Measurements from ENCODE around the gene ZBTB7C. TPM values are rescaled to one million over a fixed set of nuclear protein-coding genes. Genes with fewer than 3 reads are reported as not detected.

ZBTB7C gene
- total RNA-seq, 3 donors from 2014 or later, result 0.05 to 0.29 TPM; not detected in 1

DNA sequence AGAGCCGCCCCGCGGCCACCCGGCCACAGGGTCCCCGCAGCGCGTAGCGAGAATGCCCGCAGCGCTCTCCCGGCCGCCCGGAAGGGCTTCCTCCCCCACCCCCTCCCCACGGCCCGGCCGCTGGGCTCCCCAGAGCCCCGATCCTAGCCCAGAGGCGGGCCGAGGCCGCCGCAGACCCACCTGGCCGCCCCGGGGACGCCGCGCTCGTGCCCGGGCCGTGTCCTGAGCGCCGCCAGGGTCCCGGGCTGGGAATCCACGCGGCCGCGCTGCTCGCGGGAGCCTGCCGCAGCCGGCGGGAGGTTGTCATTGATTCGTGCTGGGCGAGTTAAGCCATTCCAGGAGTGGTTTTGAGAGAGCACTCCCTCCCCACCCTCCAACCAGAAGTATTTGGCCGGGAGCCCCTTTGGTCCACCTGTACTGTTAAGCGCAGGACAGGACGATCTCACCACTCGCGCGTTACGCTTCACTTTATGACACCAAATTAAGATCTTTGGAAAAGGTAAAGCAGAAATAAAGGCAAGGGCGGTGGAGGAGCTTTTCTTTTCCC is 272.3 kb downstream of the ZBTB7C start:
- peaks cover 10% of the 10 kb centered on the region for H3K4me1 Mint-ChIP-seq (ENCODE audit: low read depth)
- peaks cover 50% of the 10 kb centered on the region for H3K27me3 Mint-ChIP-seq (ENCODE audit: low read depth)
- DNase-seq, result no peak
- no peaks in the 10 kb centered on the region for H3K36me3 Mint-ChIP-seq (ENCODE audit: insufficient read depth)
- peak in 1 of 2 donors; percentile 19 for ATAC-seq
- no peaks in the 10 kb centered on the region for H3K9me3 Mint-ChIP-seq
- peak overlapping the region; percentile 57 for H3K4me3 Mint-ChIP-seq

DNA sequence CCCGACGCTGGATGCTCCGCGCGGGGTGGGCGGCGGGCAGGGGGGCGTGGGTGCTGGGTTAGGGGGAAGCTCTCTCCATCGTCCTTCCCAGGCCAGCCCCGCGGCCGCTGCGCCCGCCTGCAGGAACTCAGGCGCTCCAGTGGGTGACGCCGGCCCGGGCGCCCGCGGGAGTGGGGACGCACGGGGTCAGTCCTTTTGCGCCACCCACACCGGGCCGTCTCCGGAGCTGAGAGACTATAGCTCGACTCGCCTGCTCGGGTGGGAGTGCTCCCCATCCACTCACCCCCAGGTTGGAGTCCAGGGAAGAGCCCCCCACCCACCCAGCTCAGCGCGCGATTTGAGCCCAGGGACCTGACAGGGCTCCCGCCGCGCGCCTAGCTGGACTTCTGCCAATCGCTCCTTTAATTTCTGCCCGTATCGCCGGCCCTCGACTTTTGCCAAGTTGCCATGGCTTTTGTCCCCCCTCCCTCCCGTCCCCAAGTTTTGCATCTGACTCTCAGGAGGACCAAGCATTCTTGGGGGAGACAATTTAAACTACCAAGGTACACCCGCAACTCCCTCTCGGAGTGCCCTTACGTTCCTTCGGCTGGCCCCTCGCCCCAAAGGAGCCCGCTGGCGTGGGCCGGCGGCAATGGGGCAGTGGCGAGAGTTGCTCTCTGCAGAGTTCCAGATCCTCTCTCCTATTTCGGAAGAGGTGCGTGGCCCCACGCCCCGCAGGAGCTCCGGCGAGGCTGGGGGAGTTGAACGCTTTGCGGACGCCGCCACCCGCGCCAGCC is 272.9 kb downstream of the ZBTB7C start:
- no peak overlapping the region for H3K4me3 Mint-ChIP-seq
- H3K4me1 Mint-ChIP-seq (ENCODE audit: low read depth), result peaks cover 10% of the 10 kb centered on the region
- peaks cover 50% of the 10 kb centered on the region for H3K27me3 Mint-ChIP-seq (ENCODE audit: low read depth)
- DNase-seq, result no peak
- H3K9me3 Mint-ChIP-seq, result no peaks in the 10 kb centered on the region
- no peaks in the 10 kb centered on the region for H3K36me3 Mint-ChIP-seq (ENCODE audit: insufficient read depth)
- no peak for ATAC-seq

DNA sequence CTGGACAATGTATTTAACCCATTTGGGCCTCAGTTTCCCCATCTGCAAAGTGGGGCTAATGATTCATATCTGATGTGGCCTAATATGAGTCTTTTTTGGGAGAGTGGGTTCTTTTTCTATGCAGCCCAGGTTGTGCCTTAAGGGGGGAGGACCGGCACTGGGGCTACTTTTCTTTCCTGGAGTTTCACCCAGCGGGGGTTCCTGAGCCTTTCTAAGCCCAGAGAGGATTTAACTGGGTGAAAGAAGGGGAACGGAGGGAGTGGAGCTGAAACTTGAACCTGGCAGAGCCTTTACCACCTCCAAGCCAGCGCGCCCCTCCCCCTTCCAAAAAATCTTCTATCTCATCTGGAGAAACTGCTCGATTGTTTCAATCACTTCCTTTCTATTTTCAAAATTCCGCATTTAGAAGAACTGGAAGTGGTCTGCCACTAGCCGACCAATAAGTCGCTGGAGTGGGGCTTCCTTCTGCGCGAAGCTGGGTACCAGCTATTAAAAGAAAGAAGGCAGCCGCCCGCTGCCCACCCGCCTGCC is 273.7 kb downstream of the ZBTB7C start:
- ATAC-seq (no peak), DNase-seq (no peak)
- peaks cover 49% of the 10 kb centered on the region for H3K27me3 Mint-ChIP-seq (ENCODE audit: low read depth)
- H3K36me3 Mint-ChIP-seq (ENCODE audit: insufficient read depth), result no peaks in the 10 kb centered on the region
- peaks cover 10% of the 10 kb centered on the region for H3K4me1 Mint-ChIP-seq (ENCODE audit: low read depth)
- H3K9me3 Mint-ChIP-seq, result no peaks in the 10 kb centered on the region
- no peak overlapping the region for H3K4me3 Mint-ChIP-seq

DNA sequence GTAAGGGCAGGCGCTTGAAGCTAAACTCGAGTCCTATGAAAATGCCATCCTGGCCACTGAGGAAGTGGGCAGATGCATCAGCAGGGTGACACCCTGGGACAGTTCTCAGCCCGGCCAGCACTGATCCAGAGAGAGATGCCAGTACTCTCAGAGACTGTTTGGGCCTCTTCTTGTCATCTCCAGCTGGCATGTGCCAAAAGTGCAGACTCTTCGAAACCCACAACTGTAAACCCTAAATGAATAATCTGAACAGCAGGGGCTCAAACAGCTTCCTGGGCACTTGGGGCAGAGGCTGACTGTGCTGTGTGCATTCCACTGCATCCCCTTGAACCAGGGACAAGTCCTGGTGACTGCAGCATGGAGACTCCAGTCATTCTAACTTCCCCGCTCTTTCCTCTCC is 274.6 kb downstream of the ZBTB7C start:
- DNase-seq (no peak), ATAC-seq (no peak)
- Mint-ChIP-seq H3K27me3 (ENCODE audit: low read depth) (peaks cover 46% of the 10 kb centered on the region), H3K36me3 (ENCODE audit: insufficient read depth) (no peaks in the 10 kb centered on the region), H3K4me3 (no peak overlapping the region), H3K4me1 (ENCODE audit: low read depth) (peaks cover 10% of the 10 kb centered on the region), H3K9me3 (no peaks in the 10 kb centered on the region)

DNA sequence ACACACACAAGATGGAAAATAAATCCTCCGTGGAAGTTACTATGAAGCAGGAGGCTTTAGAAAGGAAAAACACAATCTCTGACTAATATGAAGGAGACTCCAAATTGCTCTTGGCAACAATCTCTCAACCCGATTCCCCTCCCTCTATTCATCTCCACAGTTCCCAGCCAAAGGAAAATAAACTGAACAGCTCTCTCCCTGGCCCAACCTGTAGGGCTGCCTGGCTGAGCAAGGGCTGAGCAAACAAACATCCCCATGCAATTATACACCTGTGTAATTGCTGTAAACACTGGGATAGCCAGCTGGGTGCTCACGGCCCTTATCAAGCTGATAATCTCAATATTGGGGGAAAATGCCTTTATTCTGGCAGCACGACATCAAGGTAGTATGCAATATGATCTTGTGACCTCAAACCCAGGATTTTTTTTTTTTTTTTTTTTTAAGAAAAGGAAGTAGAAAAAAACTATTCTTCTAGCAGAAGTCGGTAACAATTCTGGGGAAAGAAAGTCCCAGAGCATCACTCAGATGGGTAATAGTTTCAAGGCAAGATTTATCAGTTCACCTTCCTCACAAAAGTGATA is 275.4 kb downstream of the ZBTB7C start:
- DNase-seq (no peak), ATAC-seq (no peak)
- Mint-ChIP-seq H3K4me3 (no peak overlapping the region), H3K4me1 (ENCODE audit: low read depth) (peaks cover 10% of the 10 kb centered on the region), H3K9me3 (no peaks in the 10 kb centered on the region), H3K36me3 (ENCODE audit: insufficient read depth) (no peaks in the 10 kb centered on the region), H3K27me3 (ENCODE audit: low read depth) (peaks cover 47% of the 10 kb centered on the region)

DNA sequence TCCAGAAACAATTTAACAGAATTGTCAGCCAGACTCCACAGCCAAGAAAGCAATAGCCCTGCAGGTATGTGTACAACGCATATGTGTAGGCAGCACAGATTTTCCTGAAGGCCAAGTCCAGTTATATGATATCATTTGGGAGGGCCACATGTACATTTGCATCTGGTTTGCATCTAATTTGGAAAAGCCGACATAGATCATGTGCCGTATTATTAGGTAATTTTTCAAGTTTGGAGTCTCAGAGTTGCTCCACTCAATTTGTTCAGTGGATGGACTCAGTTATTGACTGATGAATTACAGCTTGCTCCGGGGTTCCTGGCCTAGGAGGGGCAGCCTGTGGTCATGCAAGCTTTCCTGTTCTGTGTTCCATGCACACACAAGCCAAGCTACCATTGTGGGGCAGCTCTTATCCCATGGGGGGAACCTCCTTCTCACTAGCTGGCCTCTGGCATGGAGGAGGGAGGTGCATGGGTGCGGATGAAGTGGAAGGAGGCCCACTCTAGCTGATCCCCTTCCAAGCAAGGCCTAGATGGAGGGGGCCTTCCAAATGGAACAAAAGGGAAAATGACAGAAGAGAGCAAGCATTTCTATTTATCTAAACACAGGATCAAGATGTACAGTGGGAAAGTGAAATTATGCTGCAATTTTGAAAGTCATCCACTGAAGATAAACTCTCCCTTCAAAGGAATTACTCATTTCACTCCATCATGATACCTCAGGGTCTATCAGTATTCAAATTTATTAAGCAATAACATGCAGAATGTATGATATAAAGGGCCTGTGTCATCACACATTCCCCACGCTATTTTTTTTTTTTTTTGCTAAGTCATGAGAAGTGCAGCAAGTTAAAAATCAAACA is 276.2 kb downstream of the ZBTB7C start:
- DNase-seq, result no peak
- Mint-ChIP-seq H3K4me1 (ENCODE audit: low read depth) (peaks cover 10% of the 10 kb centered on the region), H3K27me3 (ENCODE audit: low read depth) (peaks cover 45% of the 10 kb centered on the region), H3K4me3 (no peak overlapping the region), H3K36me3 (ENCODE audit: insufficient read depth) (no peaks in the 10 kb centered on the region), H3K9me3 (no peaks in the 10 kb centered on the region)
- peak in 1 of 2 donors; percentile 23 for ATAC-seq

DNA sequence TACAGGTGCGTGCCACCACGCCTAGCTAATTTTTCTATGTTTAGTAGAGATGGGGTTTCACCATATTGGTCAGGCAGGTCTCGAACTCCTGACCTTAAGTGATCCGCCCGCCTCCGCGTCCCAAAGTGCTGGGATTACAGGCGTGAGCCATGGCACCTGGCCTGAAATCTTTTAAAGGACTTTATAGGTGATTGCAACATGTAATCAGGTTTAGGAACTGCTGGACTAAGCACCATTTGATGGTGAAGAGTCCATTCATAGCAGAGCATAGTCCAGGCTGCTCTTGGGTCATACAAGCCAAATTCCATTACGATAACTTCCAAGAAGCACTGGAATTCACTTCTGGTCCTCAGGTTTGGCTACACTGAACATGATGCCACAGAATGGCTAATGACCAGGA is 278.1 kb downstream of the ZBTB7C start:
- H3K27me3 Mint-ChIP-seq (ENCODE audit: low read depth), result peaks cover 39% of the 10 kb centered on the region
- DNase-seq (no peak), ATAC-seq (no peak)
- no peaks in the 10 kb centered on the region for H3K9me3 Mint-ChIP-seq
- H3K4me3 Mint-ChIP-seq, result no peak overlapping the region
- H3K4me1 Mint-ChIP-seq (ENCODE audit: low read depth), result peaks cover 4% of the 10 kb centered on the region
- no peaks in the 10 kb centered on the region for H3K36me3 Mint-ChIP-seq (ENCODE audit: insufficient read depth)

DNA sequence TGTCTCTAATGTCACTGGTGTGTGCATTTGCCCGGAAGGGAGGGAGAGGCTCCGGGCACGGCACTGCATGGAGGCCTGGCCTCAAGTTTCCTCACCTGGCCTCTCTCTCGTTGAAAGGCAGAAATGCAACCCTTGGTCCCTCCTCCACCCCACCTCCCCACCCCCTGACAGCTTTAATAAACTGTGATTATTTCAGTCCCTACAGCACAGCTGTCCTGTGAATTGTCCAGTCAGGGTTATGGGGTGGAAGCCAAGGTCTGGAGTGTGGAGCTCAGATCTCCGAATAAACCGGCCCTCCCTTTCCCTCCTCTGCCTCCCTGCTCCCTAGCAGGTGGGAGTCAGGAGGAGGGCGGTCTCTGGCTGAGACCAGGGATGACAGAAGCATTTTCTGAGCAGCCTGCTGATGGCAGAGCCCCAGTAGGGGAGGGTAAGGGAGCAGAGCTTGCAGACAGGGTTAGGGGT is 279.5 kb downstream of the ZBTB7C start:
- Mint-ChIP-seq H3K27me3 (ENCODE audit: low read depth) (peaks cover 35% of the 10 kb centered on the region), H3K36me3 (ENCODE audit: insufficient read depth) (no peaks in the 10 kb centered on the region), H3K4me3 (no peak overlapping the region), H3K4me1 (ENCODE audit: low read depth) (peaks cover 10% of the 10 kb centered on the region), H3K9me3 (no peaks in the 10 kb centered on the region)
- DNase-seq, result no peak
- ATAC-seq, result no peak

DNA sequence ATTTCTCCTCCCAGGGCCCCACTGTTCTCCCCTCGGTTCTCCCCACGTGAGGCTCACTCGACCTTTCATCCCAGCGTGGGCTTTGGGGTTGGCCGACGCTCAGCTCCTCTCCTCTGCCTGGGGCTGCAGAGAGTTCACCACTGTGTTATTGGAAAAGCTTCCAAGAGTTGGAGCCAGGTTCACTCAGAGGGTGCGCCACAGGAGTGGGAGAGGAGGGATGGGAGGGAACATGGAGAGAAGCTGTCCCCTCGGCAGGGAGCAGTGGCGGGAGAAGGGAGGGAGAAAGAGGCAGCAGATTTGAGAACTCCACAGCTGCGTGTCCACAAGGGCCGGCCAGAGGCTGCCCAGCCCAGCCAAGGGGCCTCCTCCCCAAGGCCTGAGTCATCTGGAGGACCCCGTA is 281.6 kb downstream of the ZBTB7C start:
- H3K4me3 Mint-ChIP-seq, result no peak overlapping the region
- no peaks in the 10 kb centered on the region for H3K36me3 Mint-ChIP-seq (ENCODE audit: insufficient read depth)
- H3K9me3 Mint-ChIP-seq, result no peaks in the 10 kb centered on the region
- ATAC-seq, result no peak
- H3K27me3 Mint-ChIP-seq (ENCODE audit: low read depth), result peaks cover 26% of the 10 kb centered on the region
- H3K4me1 Mint-ChIP-seq (ENCODE audit: low read depth), result peaks cover 8% of the 10 kb centered on the region
- no peak for DNase-seq

DNA sequence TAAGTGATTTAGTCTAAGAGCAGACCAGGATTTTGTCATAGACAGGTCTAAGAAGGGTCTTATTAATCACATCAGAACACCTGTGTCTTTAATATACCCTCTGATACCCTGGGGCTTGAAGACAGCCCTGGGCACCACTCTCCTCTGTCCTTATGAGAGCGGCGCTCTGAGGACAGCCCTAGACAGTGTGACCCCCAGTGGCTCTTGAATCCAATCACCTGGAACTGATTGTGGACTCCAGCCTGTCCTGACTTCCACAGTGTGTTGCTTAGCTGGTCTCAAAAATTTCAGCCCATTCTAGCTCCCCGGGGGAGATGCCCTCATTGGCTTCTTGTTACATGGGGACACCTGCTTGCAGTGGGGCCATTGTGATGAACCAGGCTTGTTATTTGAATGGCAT is 282.9 kb downstream of the ZBTB7C start:
- peaks cover 26% of the 10 kb centered on the region for H3K27me3 Mint-ChIP-seq (ENCODE audit: low read depth)
- DNase-seq (no peak), ATAC-seq (no peak)
- H3K9me3 Mint-ChIP-seq, result no peaks in the 10 kb centered on the region
- H3K4me1 Mint-ChIP-seq (ENCODE audit: low read depth), result peaks cover 8% of the 10 kb centered on the region
- H3K36me3 Mint-ChIP-seq (ENCODE audit: insufficient read depth), result no peaks in the 10 kb centered on the region
- H3K4me3 Mint-ChIP-seq, result no peak overlapping the region

DNA sequence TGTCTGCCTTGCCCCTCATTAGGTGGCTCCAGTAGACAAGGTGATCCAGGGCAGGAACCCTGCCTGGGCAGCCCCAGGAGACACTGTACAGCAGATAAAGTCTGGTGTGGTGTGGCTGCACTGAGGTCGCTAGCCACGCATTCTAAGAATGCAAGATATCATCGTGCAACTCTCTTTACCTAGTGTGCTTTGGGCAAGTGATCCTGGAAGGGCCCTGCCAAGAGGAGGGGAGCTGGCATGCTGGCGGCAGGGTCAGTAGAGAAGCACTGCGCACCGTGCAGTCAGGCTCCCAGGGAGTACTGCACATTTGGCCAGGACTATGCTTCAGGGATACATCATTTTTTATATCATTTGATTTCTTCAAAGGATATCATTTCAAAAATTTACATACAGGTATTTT is 283.5 kb downstream of the ZBTB7C start:
- Mint-ChIP-seq H3K27me3 (ENCODE audit: low read depth) (peaks cover 26% of the 10 kb centered on the region), H3K4me1 (ENCODE audit: low read depth) (peaks cover 8% of the 10 kb centered on the region), H3K36me3 (ENCODE audit: insufficient read depth) (no peaks in the 10 kb centered on the region), H3K4me3 (no peak overlapping the region), H3K9me3 (no peaks in the 10 kb centered on the region)
- ATAC-seq (no peak), DNase-seq (no peak)

DNA sequence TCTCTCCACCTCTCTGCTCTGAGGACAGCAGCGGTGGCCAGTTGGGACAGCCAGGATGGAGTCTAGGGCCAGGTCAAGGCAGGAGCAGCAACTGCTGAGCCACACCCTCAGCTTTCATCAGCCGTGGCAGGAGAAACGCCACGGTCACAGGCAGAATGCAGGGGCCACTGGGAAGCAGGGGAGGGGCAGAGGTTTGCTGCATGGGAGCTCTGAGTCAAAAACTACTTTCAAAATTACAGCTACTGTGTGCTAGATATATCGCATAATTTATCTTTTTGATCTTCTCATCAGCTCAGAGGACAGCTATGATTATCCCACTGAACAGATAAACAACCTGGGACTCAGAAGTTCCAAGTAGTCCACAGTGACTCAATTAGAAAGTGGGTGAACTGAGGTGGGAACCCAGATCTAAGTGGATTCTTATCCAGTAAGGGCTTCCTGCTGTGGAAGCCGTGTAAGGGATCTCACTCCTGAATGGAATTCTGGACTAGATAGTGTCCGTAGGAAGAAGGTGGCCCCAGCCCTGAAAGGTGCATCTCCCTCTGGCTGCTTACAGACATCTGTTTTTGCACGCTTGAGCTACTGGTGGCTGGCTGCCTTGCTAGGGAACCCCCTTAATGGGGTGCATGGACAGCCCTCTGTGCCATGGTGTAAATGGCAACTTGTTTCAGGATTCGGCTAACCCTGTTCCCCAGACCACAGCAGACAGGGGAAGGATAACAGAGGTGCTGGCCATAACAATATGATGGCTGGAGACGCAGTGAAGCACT is 284.1 kb downstream of the ZBTB7C start:
- ATAC-seq (peak; percentile 71 to 73), DNase-seq (no peak)
- H3K36me3 Mint-ChIP-seq (ENCODE audit: insufficient read depth), result no peaks in the 10 kb centered on the region
- no peak overlapping the region for H3K4me3 Mint-ChIP-seq
- H3K27me3 Mint-ChIP-seq (ENCODE audit: low read depth), result peaks cover 26% of the 10 kb centered on the region
- peaks cover 8% of the 10 kb centered on the region for H3K4me1 Mint-ChIP-seq (ENCODE audit: low read depth)
- no peaks in the 10 kb centered on the region for H3K9me3 Mint-ChIP-seq

DNA sequence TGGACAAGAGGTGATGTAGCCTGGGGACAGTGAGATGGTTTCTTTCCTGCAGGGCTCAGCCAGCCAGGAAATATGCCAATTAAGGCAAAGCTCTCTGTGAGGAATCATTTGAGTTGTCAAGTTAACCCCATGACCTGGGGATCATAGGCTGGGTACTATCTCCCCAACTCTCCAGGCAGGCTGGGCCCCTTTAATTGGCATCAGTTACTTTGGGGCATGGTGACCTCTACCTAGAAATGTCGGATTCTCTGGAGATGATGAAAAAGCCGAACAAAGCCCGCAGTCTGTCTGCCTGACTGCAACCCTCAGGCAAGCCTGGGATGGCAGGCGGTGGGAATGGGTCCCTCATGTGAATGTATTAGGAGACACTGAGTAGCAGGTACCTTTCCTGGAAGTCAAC is 285.2 kb downstream of the ZBTB7C start:
- Mint-ChIP-seq H3K4me3 (no peak overlapping the region), H3K9me3 (no peaks in the 10 kb centered on the region), H3K27me3 (ENCODE audit: low read depth) (peaks cover 22% of the 10 kb centered on the region), H3K36me3 (ENCODE audit: insufficient read depth) (no peaks in the 10 kb centered on the region), H3K4me1 (ENCODE audit: low read depth) (peaks cover 8% of the 10 kb centered on the region)
- DNase-seq (no peak), ATAC-seq (no peak)
